Posterior cingulate gyrus (tissue), 11 donors: Measurements from ENCODE around the gene METTL1.

Source experiments
- DNase-seq, 10 donors: peaks; one replicate each; pipeline versions ENCODE4 v3.0.0 to v3.0.0-alpha.2; 2020 to 2021; ENCODE audit warnings: mixed read lengths in 3 of 10
- intact Hi-C: fragments of 100-400 bp; cut with DNase I; formaldehyde crosslinking; loops from one replicate; pipeline ENCODE4 v1.15.1; 2023

The METTL1 gene

DNA sequence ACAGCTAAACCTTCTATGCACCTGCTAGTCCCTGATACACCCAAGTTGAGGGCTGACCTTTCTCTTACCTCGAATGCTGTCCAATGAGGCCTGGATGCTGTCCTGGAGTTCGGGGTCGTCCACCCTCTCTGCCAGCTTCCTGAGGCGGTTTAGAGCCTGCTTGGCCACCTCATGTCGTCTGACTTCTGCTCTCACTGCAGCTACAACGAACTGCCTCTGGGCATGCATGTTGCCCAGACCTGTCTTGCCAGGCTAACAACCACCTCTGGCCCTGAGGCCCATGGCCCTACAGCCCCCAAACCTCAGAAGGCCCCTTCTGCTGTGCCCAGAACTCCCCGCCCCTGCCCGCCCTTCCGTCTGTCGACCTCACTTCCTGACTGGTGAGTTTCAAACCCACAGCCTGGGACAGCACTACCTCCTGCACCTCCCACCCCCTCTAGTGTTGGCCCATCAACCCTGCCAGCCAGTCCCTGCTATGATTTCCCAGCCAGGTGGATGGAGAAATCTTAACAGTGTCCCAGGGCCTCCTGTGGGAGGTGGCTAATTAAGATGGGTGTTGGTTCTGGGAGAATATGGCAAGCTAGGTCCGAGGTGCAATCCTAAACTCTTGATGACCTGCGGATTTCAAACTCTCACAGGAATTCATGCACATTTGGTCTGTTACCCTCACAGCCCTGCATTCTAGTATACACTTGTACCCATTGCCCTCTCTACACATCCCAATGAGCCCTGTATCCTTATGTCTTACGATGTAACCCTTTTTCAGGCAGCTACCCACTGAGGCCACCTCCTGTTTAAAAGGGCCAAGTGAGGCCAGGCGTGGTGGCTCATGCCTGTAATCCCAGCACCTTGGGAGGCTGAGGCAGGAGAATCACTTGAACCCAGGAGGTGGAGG lies 29.8 kb downstream of the METTL1 start:
- no peak for DNase-seq
- intact Hi-C loops, result no loop called here

DNA sequence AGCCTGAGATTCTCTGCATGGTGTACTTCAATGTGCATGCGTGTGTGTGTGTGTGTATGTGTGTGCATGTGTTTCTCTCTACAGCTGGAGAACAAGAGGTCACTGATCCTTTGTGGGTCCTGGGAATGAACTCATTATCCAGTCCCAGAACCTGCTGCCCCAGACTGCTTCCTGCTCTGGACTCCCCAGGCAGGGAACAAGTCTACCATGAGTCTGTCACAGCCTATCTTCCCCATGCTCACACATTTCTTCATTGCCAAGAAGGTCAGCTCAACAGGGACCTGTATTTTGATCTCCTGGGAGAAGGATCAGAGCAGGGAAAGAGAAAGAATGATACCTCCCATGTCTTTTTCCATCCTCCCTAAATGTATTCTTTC lies 30.5 kb downstream of the METTL1 start:
- intact Hi-C loops, result no loop called here
- DNase-seq, result no peak

DNA sequence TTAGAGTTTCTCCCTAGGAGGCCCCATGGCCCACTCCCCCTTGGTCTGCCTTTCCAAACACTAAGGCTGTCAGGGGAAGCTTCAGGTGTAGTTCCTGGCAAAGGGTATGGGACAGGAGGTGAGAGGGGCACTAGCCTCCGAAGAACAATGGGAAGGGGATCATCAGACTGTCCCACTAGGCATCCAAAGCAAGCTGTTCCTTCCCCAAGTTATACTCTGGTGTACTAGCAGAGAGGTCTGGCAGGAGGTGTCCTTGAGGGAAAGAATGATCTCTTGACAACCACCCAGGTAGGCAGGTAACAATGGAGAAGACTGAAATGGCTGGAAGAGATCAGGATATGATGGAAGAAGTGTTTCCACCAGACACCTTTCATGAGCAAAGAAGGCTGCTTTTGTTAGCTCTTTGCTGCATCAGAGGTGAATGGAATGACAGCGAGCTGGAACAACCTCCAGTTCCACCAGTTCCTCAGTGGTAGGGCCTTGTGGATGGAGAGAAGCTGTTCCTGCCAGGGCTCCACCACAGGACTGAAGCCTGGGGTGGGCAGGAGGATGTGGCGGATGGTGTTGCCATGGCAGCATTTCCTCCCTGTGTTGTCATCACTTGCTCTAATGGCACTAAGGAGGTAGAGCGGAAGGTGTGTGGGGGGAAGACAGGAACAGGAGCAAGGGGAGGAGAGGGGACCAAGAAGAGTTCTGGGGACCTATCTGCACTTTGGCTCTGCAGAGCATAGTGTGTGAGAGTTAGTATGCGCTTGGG lies 31.1 kb downstream of the METTL1 start:
- DNase-seq, result peak in 2 of 10 donors; percentile 63 to 93
- intact Hi-C loops, result no loop called here

DNA sequence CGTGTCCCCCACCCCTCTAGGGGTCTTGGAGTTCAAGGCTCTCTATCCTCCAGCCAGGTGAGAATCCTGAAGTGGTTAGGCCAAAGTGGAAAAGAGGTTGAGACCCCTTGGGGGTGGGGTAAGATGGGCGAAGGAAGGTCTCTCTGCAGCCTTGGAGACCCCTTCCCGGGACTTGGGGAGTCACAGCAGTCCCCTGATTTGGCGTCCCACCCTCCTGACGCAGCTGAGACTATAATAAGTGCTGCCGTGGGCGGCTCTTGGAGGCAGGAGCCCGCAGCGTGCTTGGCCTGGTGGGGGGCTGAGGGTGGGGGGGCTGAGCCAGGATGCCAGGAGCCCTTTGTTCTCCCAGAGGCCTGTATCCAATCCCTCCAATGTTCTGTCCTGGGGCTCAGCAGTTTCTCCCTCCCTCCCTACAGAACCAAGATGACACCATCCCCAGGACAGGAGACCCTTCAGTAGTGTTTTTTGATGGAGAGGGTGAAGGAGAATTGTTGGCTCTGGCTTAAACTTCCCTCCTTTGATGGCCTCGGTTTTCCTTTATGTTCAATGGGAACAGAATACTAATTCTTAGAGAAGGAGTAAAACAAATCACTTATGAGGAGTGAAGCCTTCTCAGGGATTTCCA lies 31.9 kb downstream of the METTL1 start:
- intact Hi-C loops, result loop anchor here (5.0 kb wide), 1 partner anchor 158 kb away; no protein-coding TSS in a partner anchor
- no peak for DNase-seq

DNA sequence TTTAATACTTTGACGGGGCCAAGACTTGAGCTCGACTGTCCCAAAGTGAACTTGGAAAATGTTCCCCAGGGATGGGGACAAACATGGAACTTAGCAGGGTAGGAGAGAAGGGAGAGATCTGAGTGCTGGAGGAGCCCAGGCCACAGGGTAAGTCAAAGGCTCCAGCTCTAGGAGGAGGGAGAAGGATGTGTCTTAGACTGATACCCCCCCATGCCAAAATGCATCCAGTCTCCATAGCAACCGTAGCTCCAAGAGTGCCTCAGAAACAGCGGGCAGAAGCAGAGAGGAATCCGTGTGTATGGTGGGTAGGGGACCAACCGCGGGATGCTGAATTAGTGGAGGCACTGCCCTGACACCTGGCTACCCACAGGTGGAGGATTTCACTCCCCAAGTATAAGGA lies 32.5 kb downstream of the METTL1 start:
- no peak for DNase-seq
- intact Hi-C loops, result loop anchor here (5.0 kb wide), 1 partner anchor 157 kb away; no protein-coding TSS in a partner anchor

DNA sequence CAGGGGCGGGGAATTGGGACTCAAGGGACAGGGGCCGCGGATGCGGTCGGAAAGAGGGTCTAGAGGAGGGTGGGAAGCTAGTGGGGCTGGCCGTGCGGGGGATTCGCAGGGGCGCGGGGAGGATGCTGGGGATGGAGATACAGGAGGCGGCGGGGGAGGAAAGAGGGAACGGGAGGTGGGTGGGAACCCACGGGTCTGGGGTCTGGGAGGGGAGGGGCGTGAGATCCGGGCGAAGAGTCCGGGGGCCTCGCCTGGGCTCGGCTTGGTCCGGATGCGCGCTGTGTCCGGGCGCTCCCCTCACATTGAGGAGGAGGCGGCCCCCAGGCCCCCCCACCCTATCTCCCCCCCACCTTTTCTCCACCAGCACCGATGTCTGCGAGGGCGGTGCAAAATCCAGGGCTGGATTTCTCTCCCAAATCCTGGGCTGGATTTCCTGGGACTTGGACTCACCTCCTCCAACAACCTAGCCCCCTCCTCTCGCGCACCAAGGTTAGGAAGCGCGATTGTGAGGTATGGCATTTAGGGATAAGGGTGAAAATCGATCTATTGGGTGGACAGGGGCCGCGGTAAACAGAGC lies 33.2 kb downstream of the METTL1 start, which contains the start of gene AGAP2:
TSS of gene AGAP2 (minus strand) at position 82 of the 577 bp plus-strand sequence. CDS start 496 bp downstream, outside the sequence.
- intact Hi-C loops, result loop anchor here (5.0 kb wide), 1 partner anchor 156 kb away; no protein-coding TSS in a partner anchor
- peak in 7 of 10 donors; percentile 59 to 94 (median 63) for DNase-seq

DNA sequence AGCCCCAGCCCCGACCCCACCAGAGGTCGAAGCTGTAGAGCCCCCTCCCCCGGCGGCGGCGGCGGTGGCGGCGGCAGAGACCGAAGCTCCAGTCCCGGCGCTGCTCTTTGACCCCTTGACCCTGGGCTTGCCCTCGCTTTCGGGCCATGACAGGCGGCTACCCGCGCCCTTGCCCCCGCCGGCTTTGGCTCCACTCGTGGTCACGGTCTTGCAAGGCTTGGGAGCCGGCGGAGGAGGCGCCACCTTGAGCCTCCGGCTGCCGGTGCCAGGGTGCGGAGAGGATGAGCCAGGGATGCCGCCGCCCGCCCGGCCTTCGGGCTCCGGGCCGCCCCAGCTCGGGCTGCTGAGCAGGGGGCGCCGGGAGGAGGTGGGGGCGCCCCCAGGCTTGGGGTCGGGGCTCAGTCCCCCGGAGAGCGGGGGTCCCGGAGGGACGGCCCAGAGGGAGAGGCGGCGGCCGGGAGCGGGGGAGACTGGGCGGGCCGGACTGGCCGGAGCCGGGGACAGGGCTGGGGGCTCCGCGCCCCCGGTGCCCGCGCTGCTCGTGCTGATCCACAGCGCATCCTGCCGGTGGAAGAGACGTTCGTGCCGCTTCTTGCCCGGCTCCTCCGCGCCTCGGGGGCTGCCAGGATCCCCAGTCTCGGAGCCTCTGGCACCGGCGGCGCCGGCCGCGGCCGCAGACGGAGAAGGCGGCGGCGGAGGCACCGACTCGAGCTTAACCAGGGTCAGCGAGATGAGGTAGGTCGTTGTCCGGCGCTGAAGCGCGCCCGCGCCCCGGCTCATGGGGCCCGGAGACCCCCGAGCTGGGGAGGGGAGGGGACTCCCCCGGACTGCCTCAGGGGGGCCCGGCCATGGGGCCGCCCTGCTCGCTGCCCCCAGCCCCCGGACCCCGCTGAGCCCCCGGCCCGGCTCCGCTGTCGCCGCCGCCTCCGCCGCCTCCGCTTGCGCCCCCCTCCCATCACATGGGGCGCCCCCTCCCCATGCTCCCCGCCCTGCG lies 34.1 kb downstream of the METTL1 start:
- DNase-seq, result peak in 2 of 10 donors; percentile 40 to 92
- intact Hi-C loops, result loop anchor here (5.0 kb wide), 1 partner anchor 155 kb away; no protein-coding TSS in a partner anchor

DNA sequence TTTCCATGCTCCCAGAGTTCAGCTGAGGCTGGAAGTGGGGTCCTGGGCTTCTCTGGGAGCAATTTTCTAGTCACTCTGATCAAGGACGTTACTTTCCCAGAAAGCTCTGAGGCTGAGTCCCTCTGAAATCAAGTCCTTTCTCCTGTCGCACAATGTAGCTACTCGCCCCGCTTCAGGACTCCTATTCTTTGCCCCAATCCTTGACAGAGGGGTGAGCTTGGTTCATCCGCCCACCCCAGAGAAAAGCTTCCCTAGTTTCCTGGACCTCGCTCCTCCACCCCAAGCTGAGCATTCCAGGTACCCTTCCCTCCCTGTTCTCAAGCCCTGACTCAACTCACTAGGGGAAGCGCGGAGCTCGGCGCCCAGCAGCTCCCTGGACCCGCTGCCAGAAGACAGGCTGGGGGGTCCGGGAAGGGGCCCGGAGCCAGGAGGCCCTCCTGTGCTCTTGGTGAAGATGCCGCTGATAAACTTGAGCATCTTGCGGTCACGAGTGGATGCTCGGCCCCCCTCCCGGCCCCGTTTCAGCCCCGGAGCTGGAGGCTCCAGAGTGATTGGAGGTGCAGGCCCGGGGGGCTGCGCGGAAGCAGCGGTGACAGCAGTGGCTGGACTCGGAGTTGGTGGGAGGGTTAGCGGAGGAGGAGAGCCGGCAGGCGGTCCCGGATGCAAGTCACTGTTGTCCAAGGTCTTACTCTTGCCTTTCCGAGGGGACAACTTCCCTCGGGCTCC lies 35.0 kb downstream of the METTL1 start:
- intact Hi-C loops, result loop anchor here (5.0 kb wide), 1 partner anchor 155 kb away; no protein-coding TSS in a partner anchor
- DNase-seq, result peak in 1 of 10 donors; percentile 70

DNA sequence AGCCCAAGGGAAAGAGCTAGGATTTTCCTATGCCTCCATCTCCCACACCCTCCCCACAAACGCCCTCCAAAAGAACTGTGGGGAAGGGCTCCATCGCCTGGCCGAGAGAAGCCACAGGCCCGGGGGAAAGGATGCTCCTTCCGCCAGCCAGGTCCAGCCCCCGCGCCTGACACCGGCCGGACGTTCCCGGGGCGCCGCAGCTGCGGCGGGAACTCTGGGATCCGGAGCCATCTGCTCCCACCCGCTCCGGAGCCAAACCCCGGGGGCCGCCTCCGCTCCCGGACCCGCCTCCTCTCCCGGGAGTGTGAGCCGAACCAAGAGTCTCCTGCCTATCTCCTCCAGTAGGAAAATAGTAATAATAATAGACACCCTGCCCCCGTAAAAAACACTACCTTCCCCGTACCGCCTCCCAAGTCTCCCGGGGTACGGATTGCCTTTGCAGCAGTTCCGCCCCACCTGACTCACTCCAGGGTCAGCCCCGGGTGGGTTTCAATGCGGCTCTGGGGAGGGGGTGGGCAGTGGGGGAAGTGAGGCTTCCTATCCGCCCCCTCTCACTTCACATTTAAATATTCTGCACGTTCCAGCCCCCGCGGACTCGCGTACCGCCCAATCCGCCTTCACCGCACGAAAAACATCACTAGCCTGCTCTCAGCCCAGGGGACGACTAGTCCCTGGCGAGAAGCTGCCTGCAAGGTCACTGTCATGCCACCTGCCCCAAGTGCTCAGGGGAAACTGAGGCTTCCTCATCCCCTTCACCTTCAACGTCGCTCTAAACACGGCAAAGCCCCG lies 35.8 kb downstream of the METTL1 start:
- DNase-seq, result peak in 8 of 10 donors; percentile 49 to 93 (median 62)
- intact Hi-C loops, result loop anchor here (5.0 kb wide), 1 partner anchor 154 kb away; no protein-coding TSS in a partner anchor

DNA sequence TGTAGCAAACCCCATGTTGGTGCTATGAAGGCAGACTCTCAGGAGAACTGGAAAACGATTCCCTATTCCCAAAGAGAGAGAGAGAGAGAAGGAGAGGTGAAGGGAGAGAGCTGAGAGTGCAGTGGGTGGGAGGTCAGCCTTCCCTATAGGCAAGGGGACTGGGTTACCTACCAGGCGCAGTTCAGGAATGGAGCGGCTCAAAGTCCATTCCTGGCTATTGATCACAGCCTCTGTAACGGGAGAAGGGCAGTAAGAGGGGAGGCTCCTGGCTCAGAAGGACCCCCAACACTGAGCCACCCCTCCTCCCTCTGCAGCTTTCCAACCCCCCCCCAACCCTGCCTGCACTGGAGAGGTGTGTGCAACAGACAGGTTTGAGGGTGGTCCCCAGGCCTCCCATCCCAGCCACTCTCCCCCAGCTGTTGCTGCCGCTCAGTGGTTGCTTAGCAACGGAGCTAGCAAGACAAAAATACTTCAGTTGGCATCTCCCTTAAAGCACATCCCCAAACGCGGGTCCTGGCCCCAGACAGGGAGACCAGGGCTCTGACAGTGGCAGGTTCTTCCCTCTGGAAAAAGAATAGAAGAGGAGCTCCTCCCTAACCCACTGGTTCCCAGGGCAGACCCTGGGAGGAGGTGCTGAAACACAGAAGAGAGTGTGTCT lies 36.6 kb downstream of the METTL1 start:
- no peak for DNase-seq

DNA sequence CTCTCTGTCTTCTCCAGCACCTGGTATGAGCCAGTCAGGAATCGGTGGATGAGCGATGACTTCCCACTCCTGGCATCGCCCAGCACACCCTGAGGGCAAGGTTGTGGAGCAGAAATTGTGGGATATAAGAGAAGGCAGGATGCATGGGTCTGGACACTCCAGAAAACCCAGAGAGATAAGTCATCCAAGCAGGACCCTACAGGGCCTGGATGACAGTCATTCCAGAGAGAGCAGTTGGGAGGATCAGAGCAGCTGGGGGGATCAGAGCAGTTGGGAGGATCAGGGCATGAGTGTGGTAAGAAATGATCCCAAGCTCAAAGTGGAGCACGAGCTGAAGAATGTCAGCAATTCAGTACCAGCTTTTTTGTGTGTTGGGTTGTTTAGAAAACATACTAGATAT lies 37.3 kb downstream of the METTL1 start:
- DNase-seq, result no peak
- intact Hi-C loops, result no loop called here

More for the DNA sequence above, 36.6 kb downstream of the METTL1 start:
- intact Hi-C loops, result loop anchor here (5.0 kb wide), 1 partner anchor 153 kb away; no protein-coding TSS in a partner anchor

DNA sequence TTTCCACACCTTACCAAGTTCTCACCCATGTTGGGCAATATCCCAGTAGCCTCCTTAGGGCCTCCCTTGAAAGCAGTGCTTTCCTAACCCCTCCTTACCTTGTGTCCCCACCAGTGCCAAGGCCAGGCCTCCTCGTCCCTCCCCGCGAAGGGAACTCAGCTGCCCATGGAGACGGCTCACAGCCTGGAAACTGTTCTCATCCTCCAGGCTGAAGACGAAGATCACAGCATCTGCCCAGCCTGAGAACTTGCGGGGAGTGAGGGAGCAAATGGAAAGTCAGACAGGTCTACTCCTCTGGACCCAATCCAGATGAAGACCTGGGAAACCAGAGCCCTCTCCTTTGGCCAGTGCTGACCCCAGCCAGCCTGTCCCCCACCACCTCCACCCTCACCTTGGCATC lies 38.0 kb downstream of the METTL1 start:
- DNase-seq, result peak in 1 of 10 donors; percentile 56
- intact Hi-C loops, result no loop called here

DNA sequence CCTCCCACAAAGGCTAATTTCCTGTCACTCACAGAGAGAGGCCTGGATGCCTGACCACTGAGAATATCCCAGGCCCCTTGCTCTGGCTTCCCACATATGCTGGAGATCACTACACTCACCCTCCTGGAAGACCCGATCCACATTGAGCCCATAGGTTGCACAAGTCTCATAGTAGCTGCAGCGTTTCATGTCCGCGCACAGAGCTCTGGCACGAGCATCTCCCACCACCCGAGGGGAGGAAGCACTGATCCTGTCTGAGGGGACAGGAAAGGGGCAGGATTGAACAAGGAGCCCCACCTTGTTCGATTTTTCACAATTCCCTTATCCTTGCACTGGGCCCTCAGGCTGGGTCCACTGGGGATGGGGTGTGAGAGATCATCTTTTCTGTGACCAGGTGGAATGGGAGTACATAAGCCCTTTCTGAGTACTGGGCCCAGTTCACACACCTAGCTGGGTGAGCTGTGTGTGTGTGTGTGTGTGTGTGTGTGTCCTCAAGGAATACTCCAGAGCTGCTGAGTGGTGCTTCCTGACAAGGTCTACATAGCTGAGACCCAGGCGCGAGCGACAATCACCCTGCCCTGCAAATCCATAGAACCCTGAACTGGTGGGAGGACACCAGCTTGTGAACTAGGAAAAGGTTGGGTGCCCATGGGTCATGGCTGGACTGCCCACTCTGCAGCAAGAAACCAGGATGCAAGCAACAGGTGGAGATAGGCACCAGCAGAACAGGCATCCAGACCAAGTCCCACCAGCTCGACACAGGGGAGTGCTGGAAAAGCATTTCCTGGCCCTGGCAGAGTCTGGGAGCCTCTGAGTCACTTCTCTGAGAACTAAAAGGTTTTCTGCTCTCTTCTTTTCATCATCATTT lies 38.9 kb downstream of the METTL1 start:
- peak in 2 of 10 donors; percentile 2 to 70 for DNase-seq
- intact Hi-C loops, result no loop called here

DNA sequence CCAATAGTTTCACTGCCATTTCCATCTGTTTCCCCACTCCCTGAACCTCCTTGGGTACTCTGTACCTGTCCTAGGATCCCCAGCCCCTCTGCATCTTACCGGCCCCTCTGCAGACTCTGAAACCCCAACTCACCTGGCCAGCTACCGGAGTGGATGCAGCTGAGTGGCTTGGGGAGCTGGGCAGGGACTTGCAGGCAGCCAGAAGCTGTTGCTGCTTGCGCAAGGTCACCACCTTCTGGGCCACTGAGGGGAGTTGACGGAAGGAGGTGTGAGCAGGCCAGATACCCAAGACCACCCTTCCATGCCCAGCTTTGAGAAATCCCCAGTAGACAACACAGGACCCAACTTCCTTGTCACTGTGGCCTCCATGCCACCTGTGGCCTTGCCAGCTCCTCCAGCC lies 39.6 kb downstream of the METTL1 start:
- peak in 1 of 10 donors; percentile 26 for DNase-seq

DNA sequence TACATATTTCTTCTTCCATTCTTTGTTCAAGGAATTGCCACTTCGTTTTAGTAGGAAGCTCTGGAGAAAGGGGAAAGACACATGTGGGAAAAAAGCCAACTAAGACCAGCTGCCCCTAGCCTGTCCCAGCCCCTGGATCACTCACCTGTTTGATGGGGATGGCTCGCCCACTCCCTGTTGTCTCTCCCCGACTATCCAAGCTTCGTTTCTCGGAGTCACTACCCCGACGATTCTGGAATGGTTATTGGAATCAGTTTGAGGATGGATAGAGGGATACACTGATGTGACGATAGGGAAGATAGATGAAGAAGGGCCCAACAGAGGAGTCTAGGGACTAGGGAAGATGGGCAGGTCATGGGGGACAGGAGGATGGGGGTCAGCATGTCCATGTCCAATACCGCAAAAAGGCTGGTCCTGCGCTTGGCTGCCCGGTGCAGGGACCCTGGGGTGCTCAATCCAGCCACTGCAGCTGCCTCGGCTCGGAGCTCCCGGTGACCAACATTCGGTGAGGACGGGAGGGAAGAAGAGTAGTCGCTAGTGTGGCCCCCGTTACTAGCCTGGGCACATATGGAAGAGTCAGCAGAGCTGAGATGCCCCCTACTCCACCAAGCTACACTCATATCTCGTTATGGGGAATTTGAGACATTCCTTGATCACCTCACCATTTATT lies 40.4 kb downstream of the METTL1 start:
- peak in 1 of 10 donors; percentile 47 for DNase-seq
- intact Hi-C loops, result no loop called here

More for the DNA sequence above, 39.6 kb downstream of the METTL1 start:
- intact Hi-C loops, result no loop called here
